HepG2 (cell line): ENCODE results near the gene ZNF75A. TPM values are rescaled to one million over a fixed set of nuclear protein-coding genes. Genes with fewer than 3 reads are reported as not detected.
A peak's percentile ranks its signal among the peaks of the same experiment; 100 is the strongest.

Source experiments
- ATAC-seq: fragments of 200-7000 bp; cut with Tn5 transposase; 3 replicates; pipeline ENCODE4 v1.9.1; 2020; ENCODE audit warnings: mild to moderate bottlenecking, moderate library complexity
- BruUV-seq: library from RNA; stranded (reverse); fragments of 400-500 nt; replicated peaks from 2 replicates; lab custom pipeline; 2021; lab: Mats Ljungman, UMichigan
- CTCF ChIA-PET: fragments of 300-600 bp; formaldehyde crosslinking; extraction: SDS; loops from one replicate; lab custom pipeline; 2021; ENCODE audit warnings: low total read pairs, inconsistent platforms, low intra/inter-chr PET ratio; lab: Yijun Ruan, JAX
- POLR2A ChIA-PET: fragments of 350-600 bp; sonication (Branson Sonifier 250); formaldehyde crosslinking; loops from one replicate; lab custom pipeline; 2020; ENCODE audit warnings: antibody characterized with exemption, inconsistent platforms; lab: Yijun Ruan, JAX
- DNase-seq: peaks from one replicate; pipeline ENCODE4 v3.0.0-alpha.2; 2015; ENCODE audit warnings: low spot score
- FAIRE-seq: peaks from 3 replicates; lab custom pipeline; 2011; peaks lifted over from hg19 to GRCh38; lab: Jason Lieb, UNC
- H2AFZ ChIP-seq: one replicate; pipeline ENCODE4 v1.6.1; 2011; ENCODE audit warnings: low read length, inconsistent platforms
- H3K27ac ChIP-seq: fragments of 300-600 bp; 3 replicates; pipeline ENCODE4 v1.8.0; 2011; ENCODE audit warnings: mixed run types, mild to moderate bottlenecking, mixed read lengths, low read length, inconsistent platforms; ENCODE audit not compliant: insufficient read depth; ENCODE audit errors: extremely low read length
- H3K27me3 ChIP-seq, 2 experiments: fragments of 200-600 bp in 1 of 2; 2 replicates in 1 of 2; 3 replicates in 1 of 2; pipeline versions ENCODE4 v1.6.0 to v1.8.0; 2011; ENCODE audit warnings: low read length in 2 of 2, mild to moderate bottlenecking in 2 of 2, moderate library complexity in 2 of 2, inconsistent platforms in 1 of 2; ENCODE audit not compliant: insufficient read depth in 2 of 2, control insufficient read depth in 1 of 2
- H3K36me3 ChIP-seq, 2 experiments: fragments of 200-600 bp in 1 of 2; replicated peaks in 1 of 2; 2 replicates in 1 of 2; 3 replicates in 1 of 2; pipeline versions ENCODE4 v1.5.1 to v1.8.0; 2011; ENCODE audit warnings: low read length in 2 of 2, inconsistent platforms in 1 of 2; ENCODE audit not compliant: insufficient read depth in 2 of 2, control insufficient read depth in 1 of 2
- H3K4me1 ChIP-seq: 2 replicates; pipeline ENCODE4 v1.5.1; 2012; ENCODE audit warnings: low read length, inconsistent platforms; ENCODE audit not compliant: insufficient read depth
- H3K4me2 ChIP-seq: 2 replicates; pipeline ENCODE4 v1.6.0; 2011; ENCODE audit warnings: low read depth, low read length, inconsistent platforms
- H3K4me3 ChIP-seq, 3 experiments: fragments of 200-600 bp in 1 of 3; sonication (generic), shearing (Covaris generic) in 1 of 3; replicated peaks in 1 of 3; 2 replicates each; pipeline ENCODE4 v1.5.1; 2011 to 2016; ENCODE audit warnings: low read length in 3 of 3, inconsistent platforms in 2 of 3, low read depth in 2 of 3, mild to moderate bottlenecking in 2 of 3, control low read depth in 1 of 3, mixed read lengths in 1 of 3; ENCODE audit not compliant: insufficient read depth in 1 of 3
- H3K79me2 ChIP-seq: one replicate; pipeline ENCODE4 v1.6.1; 2011; ENCODE audit warnings: low read length, inconsistent platforms; ENCODE audit not compliant: insufficient read depth
- H3K9ac ChIP-seq: 2 replicates; pipeline ENCODE4 v1.6.0; 2011; ENCODE audit warnings: mild to moderate bottlenecking, low read depth, low read length, inconsistent platforms; ENCODE audit not compliant: insufficient read depth
- H3K9me3 ChIP-seq: 2 replicates; pipeline ENCODE4 v1.5.1; 2012; ENCODE audit warnings: mild to moderate bottlenecking, low read length
- H4K20me1 ChIP-seq: 2 replicates; pipeline ENCODE4 v1.6.0; 2011; ENCODE audit warnings: inconsistent platforms, mild to moderate bottlenecking, low read length, moderate library complexity; ENCODE audit not compliant: insufficient read depth
- BATF2 ChIP-seq: sonication (generic); formaldehyde crosslinking; IDR thresholded peaks from 2 replicates; pipeline ENCODE4 v1.8.0; 2022; ENCODE audit warnings: mild to moderate bottlenecking, missing genetic modification reagents, moderate library complexity
- FOXM1 ChIP-seq: sonication (generic); formaldehyde crosslinking; IDR thresholded peaks from 2 replicates; pipeline ENCODE4 v1.5.0; 2020; ENCODE audit warnings: missing genetic modification reagents
- HIC2 ChIP-seq: sonication (generic); formaldehyde crosslinking; IDR thresholded peaks from 2 replicates; pipeline ENCODE4 v1.9.0; 2022; ENCODE audit warnings: low read depth, missing genetic modification reagents
- MAX ChIP-seq: IDR thresholded peaks from 2 replicates; pipeline ENCODE4 v1.6.1; 2012; ENCODE audit warnings: inconsistent platforms
- NR2F6 ChIP-seq, 2 experiments: IDR thresholded peaks; 2 replicates each; pipeline ENCODE4 v1.6.1; 2016; ENCODE audit warnings: antibody characterized with exemption in 1 of 2, mild to moderate bottlenecking in 1 of 2
- POLR2G ChIP-seq: fragments of 200-400 bp; formaldehyde crosslinking; IDR thresholded peaks from 2 replicates; pipeline ENCODE4 v1.6.1; 2018; ENCODE audit warnings: mild to moderate bottlenecking, low read depth, low read length, moderate library complexity
- RARA ChIP-seq: IDR thresholded peaks from 2 replicates; pipeline ENCODE4 v1.6.1; 2016; ENCODE audit warnings: missing genetic modification reagents, missing compliant biosample characterization
- SIX4 ChIP-seq: sonication (generic); formaldehyde crosslinking; IDR thresholded peaks from 2 replicates; pipeline ENCODE4 v1.4.0; 2020; ENCODE audit warnings: missing genetic modification reagents
- THRA ChIP-seq: sonication (generic); formaldehyde crosslinking; IDR thresholded peaks from 2 replicates; pipeline ENCODE4 v1.4.0; 2020; ENCODE audit warnings: missing genetic modification reagents, borderline replicate concordance
- ZNF616 ChIP-seq: sonication (generic); formaldehyde crosslinking; IDR thresholded peaks from 2 replicates; pipeline ENCODE4 v1.5.0; 2020; ENCODE audit warnings: low read depth, mild to moderate bottlenecking, missing genetic modification reagents
- in situ Hi-C: cut with HindIII; loops from 2 replicates; pipeline ENCODE4 v1.10.0; 2017; ENCODE audit warnings: low pct_unique_long_range_greater_than_20kb; ENCODE audit not compliant: extremely low pct_ligation_motif_present
- intact Hi-C: fragments of 100-400 bp; cut with micrococcal nuclease; formaldehyde crosslinking; loops from one replicate; pipeline ENCODE4 v1.10.0; 2022; ENCODE audit not compliant: unreplicated experiment
- polyA plus RNA-seq, 8 experiments: library from polyadenylated mRNA; depleted of rRNA in 3 of 8; stranded (reverse) in 7 of 8; unstranded in 1 of 8; fragments of >200 nt; fragmentation: Illumina TruSeq in 4 of 8; extraction: Trizol in 4 of 8; gene quantifications; 2 replicates each; pipeline versions ENCODE4 v1.2.1 to v1.2.3, GENCODE V29; 2011 to 2016; ENCODE audit warnings: low read depth in 4 of 8, missing spikeins in 1 of 8, mixed read lengths in 1 of 8; ENCODE audit not compliant: insufficient read depth in 1 of 8
- total RNA-seq, 5 experiments: library from RNA; depleted of rRNA; stranded (reverse); fragments of >200 nt; fragmentation: Illumina TruSeq; extraction: Trizol; gene quantifications; 2 replicates each; pipeline ENCODE4 v1.2.3, GENCODE V29; 2016; ENCODE audit warnings: low read depth in 1 of 5

Gene ZNF75A
- total and polyA plus RNA-seq, 2 of the 13 experiments (the other 11 are each of a cell fraction or from before 2014, with no cell fraction given): 1.4 to 2.1 TPM

- in situ Hi-C loops (no loop called here), intact Hi-C loops (no loop called here)
- peak overlapping the region; percentile 35 for H2AFZ ChIP-seq
- H3K9me3 ChIP-seq: no peaks in the 10 kb centered on the region
- no peaks in the 10 kb centered on the region for H4K20me1 ChIP-seq
- ATAC-seq (peak; percentile 50), DNase-seq (no peak), FAIRE-seq (no peak)
- peak overlapping the region; percentile 42 for H3K9ac ChIP-seq
- H3K27me3 ChIP-seq: no peaks in the 10 kb centered on the region; a peak in 1 of 5 replicates
- H3K4me2 ChIP-seq: peak overlapping the region; percentile 89
- H3K27ac ChIP-seq: peak overlapping the region; percentile 89
- H3K4me1 ChIP-seq: peaks cover 52% of the 10 kb centered on the region
- no peaks in the 10 kb centered on the region for H3K36me3 ChIP-seq
- TSS peak; percentile 75 for BruUV-seq
- peak overlapping the region in 2 of 3 experiments; percentile 17 to 60; a peak in 2 of 6 replicates for H3K4me3 ChIP-seq
- 0 out of 2 replicates have a peak, but pooled peaks have one; percentile 4 for TF ChIP-seq POLR2G
- no peak for TF ChIP-seq FOXM1 (CRISPR knock-in tag)
- TF ChIP-seq SIX4: no peak
- peak; percentile 11; the same call in 1 of the 2 replicates for TF ChIP-seq NR2F6 (IDR thresholded peaks at IDR 0.05)
- no peak for TF ChIP-seq NR2F6 (CRISPR knock-in tag; IDR thresholded peaks at IDR 0.05)
- no peak for TF ChIP-seq ZNF616
- TF ChIP-seq BATF2 (CRISPR knock-in tag): no peak
- peak; percentile 36; the same call in 1 of the 2 replicates for TF ChIP-seq THRA (CRISPR knock-in tag)
- TF ChIP-seq HIC2: peak; percentile 49; the same call in 1 of the 2 replicates
- 0 out of 2 replicates have a peak, but pooled peaks have one; percentile 12 for TF ChIP-seq RARA
- peak; percentile 2; the same call in 1 of the 2 replicates for TF ChIP-seq MAX
- H3K79me2 ChIP-seq: no peaks in the 10 kb centered on the region
- ChIA-PET POLR2A (interaction anchor here (0.9 to 4.4 kb wide), 5 partner anchors 8 to 90 kb away, joined by 3 to 44 read pairs (median 6); partner anchors contain the start of gene ZNF263), CTCF (no interaction called here)
Measured at GRCh38 chr16:3274947-3275346, 30.4 kb upstream of the ZNF75A start.
